ENCODE results near the gene CPXM2.

Gene CPXM2

GRCh38 chr10:123869020-123869414, 22.6 kb downstream of the CPXM2 start:
- DNase-seq (ENCODE audit: low read depth), result no peak

GRCh38 chr10:123868038-123869019, 23.3 kb downstream of the CPXM2 start:
- DNase-seq (ENCODE audit: low read depth), result no peak

GRCh38 chr10:123865880-123866279, 25.7 kb downstream of the CPXM2 start:
- DNase-seq (ENCODE audit: low read depth), result no peak

DNA sequence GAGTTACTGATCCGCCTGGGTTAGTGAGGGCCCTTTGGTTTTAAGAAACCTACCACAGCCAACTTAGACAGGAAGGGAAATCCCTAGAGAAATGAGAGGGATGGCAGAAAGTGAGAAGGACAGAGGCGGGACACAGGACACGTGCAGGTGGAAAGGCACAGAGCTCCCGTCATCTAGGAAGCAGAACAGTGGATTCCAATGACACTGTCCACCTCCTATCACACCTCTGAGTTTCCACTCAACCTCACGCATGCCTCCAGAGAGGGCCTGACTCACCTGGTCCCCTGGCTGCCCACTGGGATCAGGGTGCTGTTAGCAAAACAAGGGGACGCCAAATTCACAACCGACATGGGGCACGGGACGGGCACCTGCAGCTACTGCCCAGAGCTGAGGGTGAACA, 26.3 kb downstream of the CPXM2 start:
- no peak for DNase-seq (ENCODE audit: low read depth)

GRCh38 chr10:123864923-123865322, 26.7 kb downstream of the CPXM2 start:
- DNase-seq (ENCODE audit: low read depth), result no peak

GRCh38 chr10:123863721-123864482, 27.7 kb downstream of the CPXM2 start:
- no peak for DNase-seq (ENCODE audit: low read depth)

DNA sequence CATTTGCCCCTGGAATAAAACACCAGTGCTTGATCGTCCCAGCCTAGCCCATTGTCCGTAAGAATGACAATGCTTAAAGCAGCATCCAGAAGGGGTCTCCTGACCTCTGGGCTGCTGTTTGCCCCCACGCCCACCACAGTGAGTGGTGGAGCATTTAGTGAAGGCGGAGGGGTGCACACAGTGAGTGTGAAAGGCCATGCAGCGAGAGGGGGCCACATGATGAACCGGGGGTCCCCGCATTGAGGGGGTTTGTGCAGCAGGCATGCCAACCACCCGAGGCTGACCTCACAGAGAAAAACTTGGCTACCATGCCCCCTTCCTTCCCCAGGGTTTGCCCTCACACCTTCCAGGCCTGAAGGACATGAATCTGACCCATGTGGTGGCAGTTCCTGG, 28.4 kb downstream of the CPXM2 start:
- no peak for DNase-seq (ENCODE audit: low read depth)

DNA sequence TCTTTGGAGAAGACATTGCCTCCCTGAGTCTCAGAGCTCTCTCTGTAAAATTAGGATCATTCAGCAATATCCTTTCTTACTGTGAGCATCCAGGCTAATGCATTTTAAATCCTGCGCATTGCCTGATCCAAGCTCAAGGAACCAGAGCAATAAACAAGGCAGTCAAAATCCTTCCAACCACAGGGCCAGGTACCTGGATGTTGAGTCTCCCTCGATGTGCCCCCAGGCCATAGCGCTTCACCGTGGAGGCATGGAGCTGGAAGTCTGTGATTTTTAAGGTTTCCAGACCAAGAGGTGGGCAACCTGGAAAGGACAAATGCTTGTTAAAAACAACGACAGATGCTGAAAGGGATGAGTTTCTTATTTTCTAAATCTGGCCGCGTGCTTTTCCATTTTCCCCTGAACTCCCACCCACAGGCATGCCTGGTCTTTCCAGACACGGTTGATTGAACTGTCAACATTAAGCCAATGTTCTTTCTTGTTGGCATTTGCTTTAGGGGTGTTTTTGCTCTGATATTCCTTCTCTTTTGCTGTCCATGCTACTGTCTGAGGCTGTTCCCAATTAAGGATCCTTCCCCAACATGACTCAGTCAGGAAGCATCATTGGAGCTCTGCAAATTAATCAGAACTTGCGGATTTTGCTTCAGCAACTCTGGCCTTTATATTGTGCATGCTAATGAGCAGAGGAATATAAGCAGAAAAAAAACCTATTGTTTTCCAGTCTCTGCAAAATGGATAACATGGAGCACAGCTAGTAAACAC, 29.0 kb downstream of the CPXM2 start:
- no peak for DNase-seq (ENCODE audit: low read depth)

- no peak for DNase-seq (ENCODE audit: low read depth)
Observed at GRCh38 chr10:123860856-123861255, 30.8 kb downstream of the CPXM2 start.

GRCh38 chr10:123860209-123860608, 31.4 kb downstream of the CPXM2 start:
- no peak for DNase-seq (ENCODE audit: low read depth)

- DNase-seq (ENCODE audit: low read depth), result no peak
Observed at GRCh38 chr10:123859653-123860050, 32.0 kb downstream of the CPXM2 start.

DNA sequence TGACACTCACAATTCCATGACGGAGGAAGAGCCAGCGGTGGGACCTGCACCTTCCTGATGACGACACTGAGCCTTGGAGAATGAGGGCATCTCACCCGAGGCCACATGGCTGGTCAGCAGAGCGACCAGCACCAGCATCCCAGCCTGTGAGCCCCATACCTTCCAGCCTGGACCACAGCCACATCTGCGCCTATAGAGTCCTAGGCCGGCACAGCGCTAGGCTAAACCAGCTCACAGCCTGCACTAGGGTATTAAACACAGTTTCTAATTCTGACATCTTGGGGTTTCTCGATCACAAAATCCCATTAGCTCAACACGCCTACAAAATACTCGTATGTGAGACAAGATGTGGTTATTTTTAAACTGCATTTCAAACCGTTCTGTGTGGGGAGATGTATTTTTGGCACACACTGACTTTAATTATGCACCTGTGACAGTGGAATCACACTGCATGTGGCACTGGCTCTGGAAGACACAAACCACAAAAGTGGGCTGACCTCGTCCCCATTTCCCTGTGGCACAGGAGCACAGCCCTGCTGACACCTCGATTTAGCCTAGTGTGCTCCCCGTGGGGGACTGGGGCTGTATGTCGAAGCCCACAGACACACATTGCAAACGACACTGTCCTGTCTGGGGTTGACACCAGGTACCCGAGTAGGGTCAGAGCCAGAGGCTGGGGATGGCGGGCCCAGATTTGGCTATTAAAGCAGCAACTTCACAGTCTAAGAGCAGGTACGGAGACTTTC, 32.5 kb downstream of the CPXM2 start:
- no peak for DNase-seq (ENCODE audit: low read depth)

DNA sequence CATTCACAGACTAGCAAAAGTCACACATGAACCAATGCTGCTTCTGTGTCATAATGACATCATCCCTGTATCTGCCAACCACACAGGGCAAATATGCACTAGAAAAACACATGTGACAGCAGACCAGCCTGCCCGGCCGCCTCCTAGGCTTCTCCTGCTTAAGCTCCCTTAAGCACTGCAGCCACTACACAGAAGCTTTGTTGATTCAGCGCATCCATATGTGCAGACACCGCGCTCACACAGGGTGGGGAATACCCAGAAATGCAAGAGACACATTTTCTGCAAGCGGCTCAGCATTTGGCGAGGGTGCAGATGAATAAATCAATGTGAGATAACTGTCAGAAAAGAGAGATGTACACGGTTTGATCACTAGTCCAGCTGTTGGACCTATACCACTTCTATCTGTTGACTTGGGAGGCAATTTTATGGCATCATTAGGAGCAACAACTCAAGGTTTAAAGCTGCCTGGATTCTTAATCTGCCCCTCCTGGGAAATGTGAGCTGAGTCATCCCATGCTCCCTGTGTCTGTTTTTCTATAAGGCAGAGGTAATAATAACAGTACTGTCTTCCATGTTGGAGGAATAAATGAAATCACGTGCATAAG, 33.4 kb downstream of the CPXM2 start:
- DNase-seq (ENCODE audit: low read depth), result no peak

- DNase-seq (ENCODE audit: low read depth), result no peak
Observed at GRCh38 chr10:123857616-123858015, 34.0 kb downstream of the CPXM2 start.

- DNase-seq (ENCODE audit: low read depth), result no peak
Observed at GRCh38 chr10:123855008-123855684, 36.5 kb downstream of the CPXM2 start.

DNA sequence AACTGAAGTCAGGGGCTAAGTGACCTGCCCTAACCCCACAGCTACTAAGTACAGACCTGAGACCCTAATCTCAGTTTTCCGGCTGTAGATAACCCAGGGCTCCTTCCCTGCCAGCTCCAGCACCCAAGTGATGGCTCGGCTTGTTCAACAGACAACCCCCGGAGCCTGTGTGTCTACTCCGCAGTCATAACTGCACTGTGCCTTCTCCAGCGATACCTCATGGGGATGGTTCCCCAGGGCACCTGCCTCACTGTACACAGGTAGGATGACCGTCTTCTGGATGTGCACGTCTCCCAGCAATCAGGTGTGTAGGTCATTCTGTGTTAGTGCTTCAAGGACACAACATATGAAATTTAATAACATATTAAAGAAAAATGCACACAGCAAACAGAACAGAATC, 37.1 kb downstream of the CPXM2 start:
- no peak for DNase-seq (ENCODE audit: low read depth)

DNA sequence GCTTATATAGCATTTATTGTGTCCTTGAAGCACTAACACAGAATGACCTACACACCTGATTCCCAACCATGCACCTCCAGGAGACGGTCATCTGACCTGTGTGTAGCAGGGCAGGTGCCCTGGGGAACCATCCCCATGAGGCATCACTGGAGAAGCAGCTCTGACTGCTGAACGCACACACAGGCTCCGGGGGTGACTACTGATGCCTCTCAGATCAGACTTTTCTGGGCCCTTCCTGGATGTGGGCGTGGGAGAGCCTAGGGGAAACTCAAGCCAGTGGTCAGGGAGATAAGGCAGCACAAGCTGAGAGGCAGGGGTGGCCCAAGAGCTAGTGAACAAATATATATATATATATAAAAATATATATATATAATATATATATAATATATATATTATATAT, 37.6 kb downstream of the CPXM2 start:
- DNase-seq (ENCODE audit: low read depth), result no peak

DNA sequence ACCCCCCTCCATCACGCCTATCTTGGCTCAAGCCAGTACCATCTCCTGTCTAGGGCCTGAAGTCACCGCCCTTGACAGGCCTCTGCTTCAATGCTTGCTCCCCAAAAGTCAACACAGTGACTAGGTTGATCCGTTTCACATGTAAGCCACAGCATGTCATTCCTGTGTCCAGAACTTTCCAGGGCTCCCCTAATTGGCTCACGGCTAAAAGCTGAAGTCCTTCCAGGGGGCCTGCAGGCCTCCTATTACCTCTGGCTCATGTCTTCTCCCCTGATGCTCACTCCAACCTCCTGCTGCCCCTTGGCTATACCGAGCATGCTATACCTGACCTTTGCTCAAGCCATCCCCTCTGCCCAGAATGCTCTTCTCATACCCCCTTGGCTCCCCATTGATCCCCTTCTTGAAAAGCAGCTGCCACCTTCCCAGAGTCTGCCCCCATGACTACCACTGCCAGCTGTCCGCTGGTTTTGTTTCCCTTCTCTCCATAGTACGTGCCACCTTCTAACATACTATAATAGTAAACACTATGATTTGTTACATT, 39.1 kb downstream of the CPXM2 start:
- DNase-seq (ENCODE audit: low read depth), result no peak

GRCh38 chr10:123848564-123849457, 42.8 kb downstream of the CPXM2 start:
- DNase-seq (ENCODE audit: low read depth), result no peak
